DMS 273 (cell line): ENCODE measurements around the gene OR6C74.

Source experiments
- DNase-seq: peaks from one replicate; lab custom pipeline; 2025; ENCODE audit not compliant: unreplicated experiment; lab: John Stamatoyannopoulos, UW

Gene OR6C74

DNA sequence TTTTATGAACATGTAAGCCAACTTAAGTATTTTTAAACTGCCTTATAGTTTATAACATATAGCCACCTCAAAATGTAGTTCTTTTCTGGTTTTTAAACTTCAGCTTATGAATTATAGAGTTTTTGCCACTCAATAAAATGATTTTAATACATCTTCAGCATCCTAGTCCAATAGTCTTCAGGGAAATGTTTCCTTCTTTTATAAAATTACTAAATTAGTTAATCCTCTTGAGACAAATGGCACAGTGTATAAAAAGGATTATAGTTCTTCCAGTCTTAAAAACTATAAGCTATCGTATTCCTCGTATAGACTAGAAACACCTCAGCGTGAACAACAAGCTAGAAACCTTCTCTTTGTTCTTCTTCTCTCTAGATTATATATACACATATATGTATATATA is at the start of gene OR6C74:
Gene OR6C74 (plus strand): TSS at position 301 of the 400 bp plus-strand sequence. CDS start 2,679 bp downstream, outside the sequence.
- DNase-seq, result no peak

DNA sequence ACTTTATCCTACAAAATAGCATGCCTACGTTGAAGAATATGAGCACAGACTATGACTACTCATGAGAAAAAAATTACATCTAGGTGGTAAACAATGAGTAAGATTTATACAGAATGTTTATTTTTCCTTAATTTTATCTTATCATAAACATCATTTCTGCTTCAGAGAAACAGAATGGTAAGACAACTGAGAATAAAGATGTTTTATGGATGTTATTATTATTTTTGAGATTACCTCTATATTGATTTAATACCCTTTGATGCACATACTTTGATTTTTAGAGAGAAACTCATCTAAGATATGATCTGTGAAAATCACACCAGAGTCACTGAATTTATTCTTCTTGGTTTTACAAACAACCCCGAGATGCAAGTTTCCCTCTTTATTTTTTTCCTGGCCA is 23.7 kb upstream of the OR6C74 start, which contains the start of gene OR10A7:
Gene OR10A7 (plus strand): TSS at position 301 of the 400 bp plus-strand sequence. CDS start 0 bp downstream, at position 301.
- DNase-seq, result no peak

GRCh38 chr12:55226523-55226922 is 17.9 kb upstream of the OR6C74 start:
- no peak for DNase-seq

DNA sequence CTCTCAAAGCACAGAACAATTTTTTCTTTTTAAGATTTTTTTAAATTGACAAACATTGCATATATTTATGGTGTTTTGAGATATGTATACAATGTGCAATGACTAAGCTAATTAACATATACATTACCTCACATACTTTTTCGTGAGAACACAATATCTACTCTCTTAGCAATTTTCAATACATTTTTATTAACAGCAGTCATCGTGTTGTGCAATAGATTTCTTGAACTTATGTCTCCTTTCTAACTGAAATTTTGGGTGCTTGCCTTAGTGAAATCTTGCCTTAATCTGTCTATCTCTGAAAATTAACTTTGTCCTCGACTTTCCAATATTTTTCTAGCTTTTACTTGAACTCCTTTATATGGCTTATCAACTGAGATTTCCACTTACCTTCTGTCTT is 16.8 kb upstream of the OR6C74 start:
- no peak for DNase-seq

DNA sequence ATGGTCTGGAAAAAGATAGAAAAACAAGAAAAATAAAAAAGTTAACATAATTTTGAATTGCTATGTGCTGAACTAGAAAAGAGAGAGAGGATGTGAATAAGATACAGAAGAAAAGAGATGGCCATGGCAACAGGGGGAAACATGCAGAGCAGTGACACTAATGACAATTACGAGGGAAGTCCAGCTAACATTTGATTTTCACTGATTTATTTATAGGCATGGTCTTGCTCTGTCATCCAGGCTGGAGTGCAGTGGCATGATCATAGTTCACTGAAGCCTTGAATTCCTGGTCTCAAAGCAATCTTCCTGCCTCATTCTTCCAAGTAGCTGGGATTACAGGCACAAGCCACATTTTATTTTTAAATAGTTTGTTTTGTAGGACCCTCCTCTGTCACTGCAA is 1.8 kb downstream of the OR6C74 start:
- DNase-seq, result no peak

- no peak for DNase-seq
These were observed 6.5 kb downstream of the OR6C74 start for GRCh38 chr12:55250944-55251343.

DNA sequence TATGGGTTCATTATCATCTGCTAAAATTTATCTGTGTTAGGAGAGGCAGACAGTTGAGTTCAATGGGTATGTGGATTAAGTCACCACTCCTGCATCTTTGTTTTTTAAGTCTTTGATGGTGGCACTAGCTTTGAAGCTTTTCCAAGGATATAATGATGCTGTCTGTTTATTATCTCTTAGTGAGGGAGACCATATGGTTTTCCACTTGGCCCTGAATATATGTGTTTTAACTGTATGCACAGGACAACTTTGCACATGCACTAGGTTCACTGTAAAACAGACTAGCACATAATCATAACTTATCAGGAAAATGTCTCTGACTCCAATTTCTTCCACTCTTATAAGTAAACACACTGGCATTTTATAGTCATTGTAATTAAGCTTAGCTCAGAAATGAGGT is 8.9 kb downstream of the OR6C74 start:
- no peak for DNase-seq

- DNase-seq, result no peak
These were observed 12.4 kb downstream of the OR6C74 start for GRCh38 chr12:55256831-55257230.

- DNase-seq, result no peak
These were observed 13.9 kb downstream of the OR6C74 start for GRCh38 chr12:55258303-55258702.

DNA sequence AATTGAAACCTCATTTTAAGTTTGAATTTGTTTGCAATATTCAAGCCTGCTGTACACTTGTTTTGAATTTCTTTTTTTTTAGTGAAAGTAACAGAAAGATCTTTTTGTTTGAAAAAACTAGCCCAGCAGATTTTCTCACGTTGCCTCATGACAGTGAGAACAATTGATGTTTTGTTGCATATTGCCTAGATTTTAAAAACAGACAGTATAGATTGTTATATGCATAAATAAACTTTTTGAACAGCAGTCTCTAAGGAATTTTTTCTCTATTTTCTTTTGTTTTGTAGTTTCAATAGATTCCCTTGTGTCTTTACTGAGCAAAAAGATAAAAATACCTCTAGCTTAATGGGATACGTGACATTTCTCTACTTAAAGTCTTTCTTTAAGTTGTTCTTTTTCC is 36.6 kb downstream of the OR6C74 start:
- DNase-seq, result no peak

GRCh38 chr12:55289999-55290398 is 45.6 kb downstream of the OR6C74 start:
- no peak for DNase-seq
